Mammary epithelial cell (primary cell): ENCODE measurements around the gene ZDHHC24.

Experiments used
- EZH2 ChIP-seq: IDR thresholded peaks from 2 replicates; pipeline ENCODE4 v1.6.1; 2012; ENCODE audit warnings: low read length, inconsistent platforms, borderline replicate concordance
- TF ChIP-seq, protein P1 (sequence below), 2 donors: IDR thresholded peaks in 1 of 2; conservative IDR thresholded peaks in 1 of 2; 2 replicates each; pipeline ENCODE4 v1.5.1; 2011 to 2012; ENCODE audit warnings: inconsistent platforms in 2 of 2, low read length in 2 of 2, mild to moderate bottlenecking in 2 of 2, control low read depth in 1 of 2, low read depth in 1 of 2; ENCODE audit not compliant: insufficient read depth in 1 of 2; ENCODE audit errors: extremely low read depth in 1 of 2

DNA sequence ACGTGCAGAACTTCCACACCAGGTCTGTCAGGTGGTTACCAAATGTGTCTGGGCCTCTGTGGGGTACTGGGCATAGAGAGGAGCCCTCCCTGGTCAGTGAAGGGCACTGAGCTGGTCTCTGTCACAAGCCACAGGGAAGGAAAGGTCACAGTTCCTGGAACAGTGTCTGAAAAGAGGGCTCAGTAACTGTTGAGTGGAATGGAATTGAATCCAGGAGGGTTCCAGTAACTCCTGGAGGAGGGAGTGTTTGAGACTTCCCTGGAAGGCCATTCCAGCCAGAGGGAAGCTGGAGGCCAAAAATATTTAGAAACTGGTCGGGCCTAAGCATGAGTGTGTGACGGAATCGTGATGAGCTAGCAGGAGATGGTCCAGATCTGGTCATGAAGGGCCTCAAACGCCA lies 8.8 kb upstream of the ZDHHC24 start:
- TF ChIP-seq, protein P1, sequence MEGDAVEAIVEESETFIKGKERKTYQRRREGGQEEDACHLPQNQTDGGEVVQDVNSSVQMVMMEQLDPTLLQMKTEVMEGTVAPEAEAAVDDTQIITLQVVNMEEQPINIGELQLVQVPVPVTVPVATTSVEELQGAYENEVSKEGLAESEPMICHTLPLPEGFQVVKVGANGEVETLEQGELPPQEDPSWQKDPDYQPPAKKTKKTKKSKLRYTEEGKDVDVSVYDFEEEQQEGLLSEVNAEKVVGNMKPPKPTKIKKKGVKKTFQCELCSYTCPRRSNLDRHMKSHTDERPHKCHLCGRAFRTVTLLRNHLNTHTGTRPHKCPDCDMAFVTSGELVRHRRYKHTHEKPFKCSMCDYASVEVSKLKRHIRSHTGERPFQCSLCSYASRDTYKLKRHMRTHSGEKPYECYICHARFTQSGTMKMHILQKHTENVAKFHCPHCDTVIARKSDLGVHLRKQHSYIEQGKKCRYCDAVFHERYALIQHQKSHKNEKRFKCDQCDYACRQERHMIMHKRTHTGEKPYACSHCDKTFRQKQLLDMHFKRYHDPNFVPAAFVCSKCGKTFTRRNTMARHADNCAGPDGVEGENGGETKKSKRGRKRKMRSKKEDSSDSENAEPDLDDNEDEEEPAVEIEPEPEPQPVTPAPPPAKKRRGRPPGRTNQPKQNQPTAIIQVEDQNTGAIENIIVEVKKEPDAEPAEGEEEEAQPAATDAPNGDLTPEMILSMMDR (conservative IDR thresholded peaks at IDR 0.05 in 1 of 2, IDR thresholded peaks at IDR 0.05 in 1 of 2; ENCODE audit: extremely low read depth in 1 of 2, insufficient read depth in 1 of 2, low read depth in 1 of 2, low read length in 2 of 2): no peak
- TF ChIP-seq EZH2: no peak
